ENCODE data around the gene PTPRO.

PTPRO gene

GRCh38 chr12:15584366-15585041, 262.2 kb downstream of the PTPRO start:
- peak; percentile 94 for TF ChIP-seq CTCF (IDR thresholded peaks at IDR 0.05)
- no peak for TF ChIP-seq ZFX (IDR thresholded peaks at IDR 0.05; ENCODE audit: borderline replicate concordance)
- no peak overlapping the region for H3K27ac ChIP-seq

GRCh38 chr12:15589328-15590032, 267.2 kb downstream of the PTPRO start:
- no peak overlapping the region for H3K27ac ChIP-seq
- TF ChIP-seq CTCF (IDR thresholded peaks at IDR 0.05) (no peak), ZFX (IDR thresholded peaks at IDR 0.05; ENCODE audit: borderline replicate concordance) (no peak)

- H3K27ac ChIP-seq = no peak overlapping the region
- TF ChIP-seq CTCF (IDR thresholded peaks at IDR 0.05) (peak; percentile 99), ZFX (IDR thresholded peaks at IDR 0.05; ENCODE audit: borderline replicate concordance) (no peak)
These were observed 268.0 kb downstream of the PTPRO start for GRCh38 chr12:15590180-15590826.

GRCh38 chr12:15591811-15592210, 269.5 kb downstream of the PTPRO start:
- no peak overlapping the region for H3K27ac ChIP-seq
- no peak for TF ChIP-seq ZFX (IDR thresholded peaks at IDR 0.05; ENCODE audit: borderline replicate concordance)
- TF ChIP-seq CTCF (IDR thresholded peaks at IDR 0.05) = no peak

- TF ChIP-seq ZFX (IDR thresholded peaks at IDR 0.05; ENCODE audit: borderline replicate concordance) (no peak), CTCF (IDR thresholded peaks at IDR 0.05) (no peak)
- H3K27ac ChIP-seq = no peak overlapping the region
These were observed 270.6 kb downstream of the PTPRO start for GRCh38 chr12:15592934-15593333.

- H3K27ac ChIP-seq = no peak overlapping the region
- TF ChIP-seq ZFX (IDR thresholded peaks at IDR 0.05; ENCODE audit: borderline replicate concordance) = no peak
- no peak for TF ChIP-seq CTCF (IDR thresholded peaks at IDR 0.05)
These were observed 273.9 kb downstream of the PTPRO start for GRCh38 chr12:15596174-15596573.
